Muscle layer of duodenum (tissue), 2 donors: Measurements from ENCODE around the gene TRAF3IP1.
"Not testable (repeated sequence)": the region's sequence is repeated elsewhere in the genome, so short reads cannot be mapped to it uniquely, and the experiment has no call there.

Source experiments
- H3K27ac ChIP-seq: one replicate; pipeline ENCODE4 v1.7.0; 2013; ENCODE audit warnings: mild to moderate bottlenecking, low read length
- H3K27me3 ChIP-seq: one replicate; pipeline ENCODE4 v1.7.0; 2013; ENCODE audit warnings: low read depth, mild to moderate bottlenecking, control low read depth, low read length
- H3K36me3 ChIP-seq, 2 donors: one replicate each; pipeline ENCODE4 v1.7.0; 2013; ENCODE audit warnings: low read length in 2 of 2, control low read depth in 1 of 2, mild to moderate bottlenecking in 1 of 2; ENCODE audit not compliant: insufficient read depth in 2 of 2, control insufficient read depth in 1 of 2
- H3K4me1 ChIP-seq, 2 donors: one replicate each; pipeline ENCODE4 v1.7.0; 2013; ENCODE audit warnings: low read length in 2 of 2, mild to moderate bottlenecking in 2 of 2, control low read depth in 1 of 2, moderate library complexity in 1 of 2; ENCODE audit not compliant: insufficient read depth in 2 of 2, control insufficient read depth in 1 of 2
- H3K4me3 ChIP-seq, 2 donors: one replicate each; pipeline ENCODE4 v1.7.0; 2013; ENCODE audit warnings: low read length in 2 of 2, low read depth in 1 of 2, mild to moderate bottlenecking in 1 of 2
- H3K9me3 ChIP-seq, 2 donors: one replicate each; pipeline ENCODE4 v1.7.0; 2013; ENCODE audit warnings: low read length in 2 of 2, control low read depth in 1 of 2, mild to moderate bottlenecking in 1 of 2; ENCODE audit not compliant: control insufficient read depth in 1 of 2
- donor health status: healthy.

The TRAF3IP1 gene, protein sequence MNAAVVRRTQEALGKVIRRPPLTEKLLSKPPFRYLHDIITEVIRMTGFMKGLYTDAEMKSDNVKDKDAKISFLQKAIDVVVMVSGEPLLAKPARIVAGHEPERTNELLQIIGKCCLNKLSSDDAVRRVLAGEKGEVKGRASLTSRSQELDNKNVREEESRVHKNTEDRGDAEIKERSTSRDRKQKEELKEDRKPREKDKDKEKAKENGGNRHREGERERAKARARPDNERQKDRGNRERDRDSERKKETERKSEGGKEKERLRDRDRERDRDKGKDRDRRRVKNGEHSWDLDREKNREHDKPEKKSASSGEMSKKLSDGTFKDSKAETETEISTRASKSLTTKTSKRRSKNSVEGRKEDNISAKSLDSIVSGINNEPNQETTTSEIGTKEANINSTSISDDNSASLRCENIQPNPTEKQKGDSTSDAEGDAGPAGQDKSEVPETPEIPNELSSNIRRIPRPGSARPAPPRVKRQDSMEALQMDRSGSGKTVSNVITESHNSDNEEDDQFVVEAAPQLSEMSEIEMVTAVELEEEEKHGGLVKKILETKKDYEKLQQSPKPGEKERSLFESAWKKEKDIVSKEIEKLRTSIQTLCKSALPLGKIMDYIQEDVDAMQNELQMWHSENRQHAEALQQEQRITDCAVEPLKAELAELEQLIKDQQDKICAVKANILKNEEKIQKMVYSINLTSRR

GRCh38 chr2:238320246-238320647 lies at the start of gene TRAF3IP1:
TSS of gene TRAF3IP1 (plus strand) at chr2:238320518. CDS start at chr2:238320663, 145 bp downstream.
- Histone ChIP-seq H3K36me3 (peaks cover 0 to 5% of the 10 kb centered on the region in 2 donors), H3K4me1 (peaks cover 0 to 11% of the 10 kb centered on the region in 2 donors), H3K9me3 (no peaks in the 10 kb centered on the region), H3K27me3 (no peaks in the 10 kb centered on the region), H3K4me3 (peak within 1 kb of the TSS; percentile 66 to 78), H3K27ac (peak within 1 kb of the TSS; percentile 79)

- Histone ChIP-seq H3K9me3 (no peaks in the 10 kb centered on the region), H3K36me3 (peaks cover 55 to 84% of the 10 kb centered on the region in 2 donors), H3K4me1 (no peaks in the 10 kb centered on the region), H3K27me3 (no peaks in the 10 kb centered on the region), H3K4me3 (no peak overlapping the region), H3K27ac (no peak overlapping the region)
These were observed 49.7 kb upstream of the TRAF3IP1 start for GRCh38 chr2:238270606-238271005.

DNA sequence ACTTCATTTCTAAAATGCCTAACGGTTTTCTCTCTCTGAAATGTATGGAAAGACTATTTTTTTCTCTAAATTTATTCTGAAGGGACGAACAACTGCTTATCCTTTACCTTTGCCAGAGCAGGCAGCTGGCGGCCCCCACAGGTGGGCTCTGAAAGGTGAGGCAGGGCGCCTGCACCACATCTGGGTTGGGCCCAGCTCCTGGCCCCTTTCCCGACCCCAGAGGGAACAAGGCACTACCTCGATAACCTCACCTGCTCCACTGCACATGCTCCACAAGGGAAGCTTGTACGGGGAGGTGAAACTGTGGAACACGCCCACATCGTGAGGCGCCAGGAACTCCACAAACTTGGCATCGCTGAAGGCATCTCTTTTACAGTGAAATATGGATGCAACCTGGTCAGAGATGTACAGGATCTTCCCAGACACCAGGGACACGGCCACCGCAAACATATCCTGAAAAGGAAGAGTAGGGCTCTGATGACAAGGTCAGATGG lies 49.2 kb upstream of the TRAF3IP1 start:
- Histone ChIP-seq H3K36me3 (peaks cover 57 to 85% of the 10 kb centered on the region in 2 donors), H3K4me1 (no peaks in the 10 kb centered on the region), H3K4me3 (no peak overlapping the region), H3K27me3 (no peaks in the 10 kb centered on the region), H3K27ac (no peak overlapping the region), H3K9me3 (no peaks in the 10 kb centered on the region)

GRCh38 chr2:238271686-238272085 lies 48.6 kb upstream of the TRAF3IP1 start:
- peaks cover 58 to 86% of the 10 kb centered on the region in 2 donors for H3K36me3 ChIP-seq
- not testable (repeated sequence) for H3K9me3 ChIP-seq, H3K4me3 ChIP-seq, H3K27ac ChIP-seq, H3K4me1 ChIP-seq, H3K27me3 ChIP-seq

- Histone ChIP-seq H3K4me1 (no peaks in the 10 kb centered on the region), H3K27ac (no peak overlapping the region), H3K36me3 (peaks cover 60 to 87% of the 10 kb centered on the region in 2 donors), H3K27me3 (no peaks in the 10 kb centered on the region), H3K9me3 (no peaks in the 10 kb centered on the region), H3K4me3 (no peak overlapping the region)
These were observed 48.2 kb upstream of the TRAF3IP1 start for GRCh38 chr2:238272156-238272555.

DNA sequence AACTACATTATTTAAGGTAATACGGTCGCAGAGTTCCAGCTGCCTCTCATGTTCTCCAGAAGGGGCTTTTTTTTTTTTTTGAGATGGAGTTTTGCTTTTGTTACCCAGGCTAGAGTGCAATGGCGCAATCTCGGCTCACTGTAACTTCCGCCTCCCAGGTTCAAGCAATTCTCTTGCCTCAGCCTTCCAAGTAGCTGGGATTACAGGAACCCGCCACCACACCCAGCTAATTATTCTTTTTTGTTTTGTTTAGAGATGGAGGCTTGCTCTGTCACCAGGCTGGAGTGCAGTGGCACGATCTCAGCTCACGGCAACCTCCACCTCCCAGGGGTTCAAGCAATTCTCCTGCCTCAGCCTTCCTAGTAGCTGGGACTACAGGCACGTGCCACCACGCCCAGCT lies 46.9 kb upstream of the TRAF3IP1 start:
- H3K4me1 ChIP-seq, H3K27ac ChIP-seq, H3K4me3 ChIP-seq, H3K27me3 ChIP-seq, H3K9me3 ChIP-seq: not testable (repeated sequence)
- H3K36me3 ChIP-seq = peaks cover 51 to 79% of the 10 kb centered on the region in 2 donors

GRCh38 chr2:238274152-238274865 lies 46.0 kb upstream of the TRAF3IP1 start:
- Histone ChIP-seq H3K27ac (no peak overlapping the region), H3K9me3 (no peaks in the 10 kb centered on the region), H3K36me3 (peaks cover 46 to 78% of the 10 kb centered on the region in 2 donors), H3K4me3 (no peak overlapping the region), H3K4me1 (no peaks in the 10 kb centered on the region), H3K27me3 (no peaks in the 10 kb centered on the region)

- Histone ChIP-seq H3K36me3 (peaks cover 30 to 45% of the 10 kb centered on the region in 2 donors), H3K4me1 (peaks cover 0 to 12% of the 10 kb centered on the region in 2 donors), H3K27ac (no peak overlapping the region), H3K9me3 (no peaks in the 10 kb centered on the region), H3K4me3 (no peak overlapping the region), H3K27me3 (no peaks in the 10 kb centered on the region)
These were observed 42.6 kb upstream of the TRAF3IP1 start for GRCh38 chr2:238277695-238278094.

DNA sequence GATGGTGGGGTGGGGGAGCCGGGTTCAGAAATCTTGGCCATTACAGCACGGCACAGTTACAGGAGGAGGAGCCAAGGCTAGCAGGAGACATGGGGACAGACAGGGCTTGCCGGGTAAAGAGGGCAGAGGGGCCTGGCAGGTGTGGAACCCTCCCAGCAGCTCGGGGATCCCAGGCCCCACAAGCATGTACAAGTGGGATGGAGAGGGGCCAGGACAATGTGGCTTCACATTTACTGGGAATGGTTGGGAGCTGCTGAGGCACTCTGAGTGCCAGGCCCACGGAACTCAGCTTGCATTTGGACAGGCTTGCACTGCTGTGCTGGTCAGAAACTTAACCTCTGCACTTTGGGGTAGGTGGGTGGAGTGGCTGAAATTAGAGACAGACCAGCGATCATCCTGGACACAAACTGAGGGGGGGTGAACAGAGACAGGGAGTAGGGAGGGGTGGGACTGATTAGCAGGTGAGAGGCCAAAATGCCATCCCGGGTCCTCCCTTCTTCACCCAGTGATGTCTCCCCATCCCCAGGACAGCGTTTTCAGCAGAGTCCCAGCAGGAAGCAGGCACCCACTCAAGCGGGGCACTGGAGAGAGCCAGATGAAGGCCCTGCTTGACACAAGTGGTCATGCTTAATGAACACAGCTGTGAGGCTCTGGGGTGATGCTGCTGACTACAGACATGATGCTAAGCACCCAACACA lies 41.5 kb upstream of the TRAF3IP1 start:
- H3K36me3 ChIP-seq = peaks cover 24 to 39% of the 10 kb centered on the region in 2 donors
- no peaks in the 10 kb centered on the region for H3K9me3 ChIP-seq
- no peak overlapping the region for H3K4me3 ChIP-seq
- H3K27ac ChIP-seq = no peak overlapping the region
- H3K27me3 ChIP-seq = no peaks in the 10 kb centered on the region
- H3K4me1 ChIP-seq = peaks cover 0 to 13% of the 10 kb centered on the region in 2 donors

GRCh38 chr2:238279324-238279682 lies 41.0 kb upstream of the TRAF3IP1 start:
- H3K4me1 ChIP-seq = peaks cover 0 to 15% of the 10 kb centered on the region in 2 donors
- H3K9me3 ChIP-seq = no peaks in the 10 kb centered on the region
- H3K4me3 ChIP-seq = no peak overlapping the region
- H3K27me3 ChIP-seq = no peaks in the 10 kb centered on the region
- peaks cover 24 to 34% of the 10 kb centered on the region in 2 donors for H3K36me3 ChIP-seq
- no peak overlapping the region for H3K27ac ChIP-seq
